HepG2 (cell line): ENCODE data around the gene LRRC8E. TPM values are rescaled to one million over a fixed set of nuclear protein-coding genes. Genes with fewer than 3 reads are reported as not detected.

Experiments
- ATAC-seq: fragments of 200-7000 bp; cut with Tn5 transposase; 3 replicates; pipeline ENCODE4 v1.9.1; 2020; ENCODE audit warnings: mild to moderate bottlenecking, moderate library complexity
- BruUV-seq: library from RNA; stranded (reverse); fragments of 400-500 nt; replicated peaks from 2 replicates; lab custom pipeline; 2021; lab: Mats Ljungman, UMichigan
- CTCF ChIA-PET: fragments of 300-600 bp; formaldehyde crosslinking; extraction: SDS; loops from one replicate; lab custom pipeline; 2021; ENCODE audit warnings: low total read pairs, inconsistent platforms, low intra/inter-chr PET ratio; lab: Yijun Ruan, JAX
- POLR2A ChIA-PET: fragments of 350-600 bp; sonication (Branson Sonifier 250); formaldehyde crosslinking; loops from one replicate; lab custom pipeline; 2020; ENCODE audit warnings: antibody characterized with exemption, inconsistent platforms; lab: Yijun Ruan, JAX
- DNase-seq: peaks from one replicate; pipeline ENCODE4 v3.0.0-alpha.2; 2015; ENCODE audit warnings: low spot score
- FAIRE-seq: peaks from 3 replicates; lab custom pipeline; 2011; peaks lifted over from hg19 to GRCh38; lab: Jason Lieb, UNC
- H2AFZ ChIP-seq: one replicate; pipeline ENCODE4 v1.6.1; 2011; ENCODE audit warnings: low read length, inconsistent platforms
- H3K27ac ChIP-seq: fragments of 300-600 bp; 3 replicates; pipeline ENCODE4 v1.8.0; 2011; ENCODE audit warnings: mixed run types, mild to moderate bottlenecking, mixed read lengths, low read length, inconsistent platforms; ENCODE audit not compliant: insufficient read depth; ENCODE audit errors: extremely low read length
- H3K27me3 ChIP-seq, 2 experiments: fragments of 200-600 bp in 1 of 2; 2 replicates in 1 of 2; 3 replicates in 1 of 2; pipeline versions ENCODE4 v1.6.0 to v1.8.0; 2011; ENCODE audit warnings: low read length in 2 of 2, mild to moderate bottlenecking in 2 of 2, moderate library complexity in 2 of 2, inconsistent platforms in 1 of 2; ENCODE audit not compliant: insufficient read depth in 2 of 2, control insufficient read depth in 1 of 2
- H3K36me3 ChIP-seq, 2 experiments: fragments of 200-600 bp in 1 of 2; replicated peaks in 1 of 2; 2 replicates in 1 of 2; 3 replicates in 1 of 2; pipeline versions ENCODE4 v1.5.1 to v1.8.0; 2011; ENCODE audit warnings: low read length in 2 of 2, inconsistent platforms in 1 of 2; ENCODE audit not compliant: insufficient read depth in 2 of 2, control insufficient read depth in 1 of 2
- H3K4me1 ChIP-seq: 2 replicates; pipeline ENCODE4 v1.5.1; 2012; ENCODE audit warnings: low read length, inconsistent platforms; ENCODE audit not compliant: insufficient read depth
- H3K4me2 ChIP-seq: 2 replicates; pipeline ENCODE4 v1.6.0; 2011; ENCODE audit warnings: low read depth, low read length, inconsistent platforms
- H3K4me3 ChIP-seq, 3 experiments: fragments of 200-600 bp in 1 of 3; sonication (generic), shearing (Covaris generic) in 1 of 3; replicated peaks in 1 of 3; 2 replicates each; pipeline ENCODE4 v1.5.1; 2011 to 2016; ENCODE audit warnings: low read length in 3 of 3, inconsistent platforms in 2 of 3, low read depth in 2 of 3, mild to moderate bottlenecking in 2 of 3, control low read depth in 1 of 3, mixed read lengths in 1 of 3; ENCODE audit not compliant: insufficient read depth in 1 of 3
- H3K79me2 ChIP-seq: one replicate; pipeline ENCODE4 v1.6.1; 2011; ENCODE audit warnings: low read length, inconsistent platforms; ENCODE audit not compliant: insufficient read depth
- H3K9ac ChIP-seq: 2 replicates; pipeline ENCODE4 v1.6.0; 2011; ENCODE audit warnings: mild to moderate bottlenecking, low read depth, low read length, inconsistent platforms; ENCODE audit not compliant: insufficient read depth
- H3K9me3 ChIP-seq: 2 replicates; pipeline ENCODE4 v1.5.1; 2012; ENCODE audit warnings: mild to moderate bottlenecking, low read length
- H4K20me1 ChIP-seq: 2 replicates; pipeline ENCODE4 v1.6.0; 2011; ENCODE audit warnings: inconsistent platforms, mild to moderate bottlenecking, low read length, moderate library complexity; ENCODE audit not compliant: insufficient read depth
- FOXK1 ChIP-seq: sonication (generic); formaldehyde crosslinking; IDR thresholded peaks from 2 replicates; pipeline ENCODE4 v1.4.0; 2020; ENCODE audit warnings: low read depth, missing genetic modification reagents, borderline replicate concordance
- MXI1 ChIP-seq: IDR thresholded peaks from 3 replicates; pipeline ENCODE4 v1.6.1; 2012; ENCODE audit warnings: low read depth, low read length, inconsistent platforms, borderline replicate concordance
- MYC ChIP-seq: sonication (generic); formaldehyde crosslinking; IDR thresholded peaks from 2 replicates; pipeline ENCODE4 v1.9.0; 2021; ENCODE audit warnings: missing genetic modification reagents, borderline replicate concordance
- SIN3A ChIP-seq: IDR thresholded peaks from 2 replicates; pipeline ENCODE4 v1.6.1; 2011; ENCODE audit warnings: low read depth, mild to moderate bottlenecking, control low read depth, low read length, borderline replicate concordance
- TFAP4 ChIP-seq: sonication (generic); IDR thresholded peaks from 2 replicates; pipeline ENCODE4 v1.6.1; 2016; ENCODE audit warnings: low read depth, borderline replicate concordance
- YY1 ChIP-seq: IDR thresholded peaks from 2 replicates; pipeline ENCODE4 v1.6.1; 2011; ENCODE audit warnings: low read length, low read depth, moderate library complexity, mild to moderate bottlenecking; ENCODE audit not compliant: insufficient read depth, insufficient replicate concordance
- ZMYM3 ChIP-seq: sonication (generic); formaldehyde crosslinking; IDR thresholded peaks from 2 replicates; pipeline ENCODE4 v1.5.1; 2020; ENCODE audit warnings: mild to moderate bottlenecking, missing genetic modification reagents
- ZNF230 ChIP-seq: sonication (generic); formaldehyde crosslinking; IDR thresholded peaks from 2 replicates; pipeline ENCODE4 v1.4.0; 2020; ENCODE audit warnings: mild to moderate bottlenecking, missing genetic modification reagents
- ZNF343 ChIP-seq: sonication (generic); formaldehyde crosslinking; IDR thresholded peaks from 2 replicates; pipeline ENCODE4 v1.4.0; 2020; ENCODE audit warnings: mild to moderate bottlenecking, missing genetic modification reagents
- ZNF777 ChIP-seq: sonication (generic); formaldehyde crosslinking; IDR thresholded peaks from 2 replicates; pipeline ENCODE4 v1.4.0; 2020; ENCODE audit warnings: missing genetic modification reagents
- WGBS: methylation state at CpG from one replicate; pipeline ENCODE4 v1.1.6; 2017; ENCODE audit warnings: low lambda C conversion rate; 5-methylcytosine and 5-hydroxymethylcytosine counted together
- in situ Hi-C: cut with HindIII; loops from 2 replicates; pipeline ENCODE4 v1.10.0; 2017; ENCODE audit warnings: low pct_unique_long_range_greater_than_20kb; ENCODE audit not compliant: extremely low pct_ligation_motif_present
- intact Hi-C: fragments of 100-400 bp; cut with micrococcal nuclease; formaldehyde crosslinking; loops from one replicate; pipeline ENCODE4 v1.10.0; 2022; ENCODE audit not compliant: unreplicated experiment
- polyA plus RNA-seq, 8 experiments: library from polyadenylated mRNA; depleted of rRNA in 3 of 8; stranded (reverse) in 7 of 8; unstranded in 1 of 8; fragments of >200 nt; fragmentation: Illumina TruSeq in 4 of 8; extraction: Trizol in 4 of 8; gene quantifications; 2 replicates each; pipeline versions ENCODE4 v1.2.1 to v1.2.3, GENCODE V29; 2011 to 2016; ENCODE audit warnings: low read depth in 4 of 8, missing spikeins in 1 of 8, mixed read lengths in 1 of 8; ENCODE audit not compliant: insufficient read depth in 1 of 8
- total RNA-seq, 5 experiments: library from RNA; depleted of rRNA; stranded (reverse); fragments of >200 nt; fragmentation: Illumina TruSeq; extraction: Trizol; gene quantifications; 2 replicates each; pipeline ENCODE4 v1.2.3, GENCODE V29; 2016; ENCODE audit warnings: low read depth in 1 of 5
- TF ChIP-seq, protein P1 (sequence below): sonication (generic); formaldehyde crosslinking; IDR thresholded peaks from 2 replicates; pipeline ENCODE4; 2020; ENCODE audit warnings: missing genetic modification reagents, mild to moderate bottlenecking, borderline replicate concordance
- TF ChIP-seq, protein P2 (sequence below): IDR thresholded peaks from 2 replicates; pipeline ENCODE4 v1.6.1; 2016; ENCODE audit warnings: low read depth

Gene LRRC8E
- total and polyA plus RNA-seq, 2 of the 13 experiments (the other 11 are each of a cell fraction or from before 2014, with no cell fraction given) = 8.0 to 10.3 TPM

GRCh38 chr19:7869910-7870511 lies 18.3 kb upstream of the LRRC8E start:
- FAIRE-seq = no peak
- WGBS = 2% methylated on average over 30 of the region's 30 CpGs
- Histone ChIP-seq H3K79me2 (no peaks in the 10 kb centered on the region), H3K4me3 (peak overlapping the region; percentile 53 to 74 (median 65)), H3K36me3 (no peaks in the 10 kb centered on the region), H3K27ac (peak overlapping the region; percentile 78), H3K9ac (peak overlapping the region; percentile 62), H3K9me3 (no peaks in the 10 kb centered on the region), H3K27me3 (peaks cover 0 to 4% of the 10 kb centered on the region in 2 experiments; a peak in 1 of 5 replicates), H3K4me2 (peak overlapping the region; percentile 95), H4K20me1 (no peaks in the 10 kb centered on the region; the same call in 1 of the 2 replicates), H3K4me1 (peaks cover 65% of the 10 kb centered on the region), H2AFZ (no peak overlapping the region)
- in situ Hi-C loops = no loop called here
- ATAC-seq = peak; percentile 46
- no TSS peak for BruUV-seq
- intact Hi-C loops = loop anchor here (10.0 kb wide), 1 partner anchor 1135 kb away; the partner anchor contains the start of genes GPR108 and TRIP10
- ChIA-PET CTCF (interaction anchor here (1.1 to 1.2 kb wide), 2 partner anchors 17 to 33 kb away, joined by 4 to 5 read pairs; partner anchors contain the start of gene MAP2K7), POLR2A (interaction anchor here (1.0 to 3.3 kb wide), 11 partner anchors 9 to 73 kb away, joined by 3 to 67 read pairs (median 15); partner anchors contain the start of genes LRRC8E, MAP2K7, SNAPC2 and TIMM44)
- TF ChIP-seq MYC (CRISPR knock-in tag) = no peak
- TF ChIP-seq ZNF777 = no peak
- peak; percentile 3 for TF ChIP-seq YY1
- no peak for TF ChIP-seq ZNF230 (CRISPR knock-in tag)
- no peak for TF ChIP-seq ZMYM3 (CRISPR knock-in tag)
- TF ChIP-seq MXI1 = 0 out of 3 replicates have a peak, but pooled peaks have one; percentile 6
- no peak for TF ChIP-seq FOXK1
- TF ChIP-seq, protein P1, sequence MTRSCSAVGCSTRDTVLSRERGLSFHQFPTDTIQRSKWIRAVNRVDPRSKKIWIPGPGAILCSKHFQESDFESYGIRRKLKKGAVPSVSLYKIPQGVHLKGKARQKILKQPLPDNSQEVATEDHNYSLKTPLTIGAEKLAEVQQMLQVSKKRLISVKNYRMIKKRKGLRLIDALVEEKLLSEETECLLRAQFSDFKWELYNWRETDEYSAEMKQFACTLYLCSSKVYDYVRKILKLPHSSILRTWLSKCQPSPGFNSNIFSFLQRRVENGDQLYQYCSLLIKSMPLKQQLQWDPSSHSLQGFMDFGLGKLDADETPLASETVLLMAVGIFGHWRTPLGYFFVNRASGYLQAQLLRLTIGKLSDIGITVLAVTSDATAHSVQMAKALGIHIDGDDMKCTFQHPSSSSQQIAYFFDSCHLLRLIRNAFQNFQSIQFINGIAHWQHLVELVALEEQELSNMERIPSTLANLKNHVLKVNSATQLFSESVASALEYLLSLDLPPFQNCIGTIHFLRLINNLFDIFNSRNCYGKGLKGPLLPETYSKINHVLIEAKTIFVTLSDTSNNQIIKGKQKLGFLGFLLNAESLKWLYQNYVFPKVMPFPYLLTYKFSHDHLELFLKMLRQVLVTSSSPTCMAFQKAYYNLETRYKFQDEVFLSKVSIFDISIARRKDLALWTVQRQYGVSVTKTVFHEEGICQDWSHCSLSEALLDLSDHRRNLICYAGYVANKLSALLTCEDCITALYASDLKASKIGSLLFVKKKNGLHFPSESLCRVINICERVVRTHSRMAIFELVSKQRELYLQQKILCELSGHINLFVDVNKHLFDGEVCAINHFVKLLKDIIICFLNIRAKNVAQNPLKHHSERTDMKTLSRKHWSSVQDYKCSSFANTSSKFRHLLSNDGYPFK (CRISPR knock-in tag) = peak; percentile 75; the same call in 1 of the 2 replicates
- no peak for TF ChIP-seq TFAP4
- no peak for TF ChIP-seq ZNF343 (CRISPR knock-in tag)
- TF ChIP-seq, protein P2, sequence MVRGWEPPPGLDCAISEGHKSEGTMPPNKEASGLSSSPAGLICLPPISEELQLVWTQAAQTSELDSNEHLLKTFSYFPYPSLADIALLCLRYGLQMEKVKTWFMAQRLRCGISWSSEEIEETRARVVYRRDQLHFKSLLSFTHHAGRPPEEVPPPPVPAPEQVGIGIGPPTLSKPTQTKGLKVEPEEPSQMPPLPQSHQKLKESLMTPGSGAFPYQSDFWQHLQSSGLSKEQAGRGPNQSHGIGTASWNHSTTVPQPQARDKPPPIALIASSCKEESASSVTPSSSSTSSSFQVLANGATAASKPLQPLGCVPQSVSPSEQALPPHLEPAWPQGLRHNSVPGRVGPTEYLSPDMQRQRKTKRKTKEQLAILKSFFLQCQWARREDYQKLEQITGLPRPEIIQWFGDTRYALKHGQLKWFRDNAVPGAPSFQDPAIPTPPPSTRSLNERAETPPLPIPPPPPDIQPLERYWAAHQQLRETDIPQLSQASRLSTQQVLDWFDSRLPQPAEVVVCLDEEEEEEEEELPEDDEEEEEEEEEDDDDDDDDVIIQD (CRISPR knock-in tag) = peak; percentile 85; the same call in 1 of the 2 replicates
- TF ChIP-seq SIN3A = 0 out of 2 replicates have a peak, but pooled peaks have one; percentile 13
- peak; percentile 87 for DNase-seq
